ENCODE data around the gene PLXND1.

GRCh38 chr3:129583289-129583688 lies 23.2 kb downstream of the PLXND1 start:
- TF ChIP-seq POLR2A (IDR thresholded peaks at IDR 0.05) (no peak), CTCF (IDR thresholded peaks at IDR 0.05) (no peak)

Data from body of pancreas (tissue), 4 donors.